A549 (cell line): ENCODE data around the gene SLC2A1.

ENCODE experiments used
- HDAC2 ChIP-seq: fragments of 200-600 bp; sonication (generic); IDR thresholded peaks from 2 replicates; pipeline ENCODE4 v1.6.1; 2016
- TF ChIP-seq, protein P1 (sequence below): fragments of 450-650 bp; IDR thresholded peaks from 2 replicates; pipeline ENCODE4 v1.6.1; 2014; ENCODE audit warnings: antibody characterized with exemption

DNA sequence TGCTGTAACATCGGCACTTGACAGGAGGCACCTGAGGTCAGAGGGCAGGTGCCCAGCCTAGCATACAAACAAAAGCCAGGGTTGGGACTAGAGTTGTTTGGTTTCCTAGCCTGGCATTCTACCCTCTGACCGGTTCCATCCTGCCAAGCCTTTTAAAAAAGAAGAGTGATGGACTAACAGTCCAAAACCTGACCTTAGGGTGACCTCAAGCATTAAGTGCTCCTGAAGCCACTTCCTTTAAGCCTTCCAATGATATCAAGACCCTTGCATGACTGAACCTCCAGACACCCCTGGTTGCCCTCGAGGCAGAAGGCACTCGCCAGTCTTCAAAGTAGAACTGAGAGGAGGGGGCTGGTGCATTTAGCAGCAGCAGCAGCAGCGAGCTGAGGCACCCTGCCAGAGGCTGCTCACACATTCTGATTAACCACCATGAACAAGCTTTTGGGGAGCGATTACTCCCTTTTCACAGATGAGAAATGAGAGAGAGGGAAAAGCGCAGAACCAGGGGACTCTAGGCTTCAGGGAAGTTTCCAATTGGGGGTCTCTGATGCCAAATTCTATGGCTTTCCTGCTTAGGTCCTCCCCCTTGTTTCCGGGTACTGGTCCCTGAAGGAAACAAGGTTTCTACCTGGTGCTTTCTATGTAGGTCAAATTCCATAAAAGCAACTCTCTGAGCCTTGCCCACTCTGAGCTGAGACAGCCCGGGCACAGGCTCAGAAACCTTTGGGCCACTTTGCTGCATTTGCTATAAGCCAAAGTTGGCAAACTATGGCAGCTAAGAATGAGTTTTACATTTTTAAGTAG lies 9.2 kb downstream of the SLC2A1 start:
- TF ChIP-seq, protein P1, sequence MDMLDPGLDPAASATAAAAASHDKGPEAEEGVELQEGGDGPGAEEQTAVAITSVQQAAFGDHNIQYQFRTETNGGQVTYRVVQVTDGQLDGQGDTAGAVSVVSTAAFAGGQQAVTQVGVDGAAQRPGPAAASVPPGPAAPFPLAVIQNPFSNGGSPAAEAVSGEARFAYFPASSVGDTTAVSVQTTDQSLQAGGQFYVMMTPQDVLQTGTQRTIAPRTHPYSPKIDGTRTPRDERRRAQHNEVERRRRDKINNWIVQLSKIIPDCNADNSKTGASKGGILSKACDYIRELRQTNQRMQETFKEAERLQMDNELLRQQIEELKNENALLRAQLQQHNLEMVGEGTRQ, result no peak
- no peak for TF ChIP-seq HDAC2
